ENCODE results near the gene ZNF211. TPM values are rescaled to one million over a fixed set of nuclear protein-coding genes. Genes with fewer than 3 reads are reported as not detected.

Gene ZNF211
- total RNA-seq, 1 experiment from 2014 or later, result 10.5 TPM

DNA sequence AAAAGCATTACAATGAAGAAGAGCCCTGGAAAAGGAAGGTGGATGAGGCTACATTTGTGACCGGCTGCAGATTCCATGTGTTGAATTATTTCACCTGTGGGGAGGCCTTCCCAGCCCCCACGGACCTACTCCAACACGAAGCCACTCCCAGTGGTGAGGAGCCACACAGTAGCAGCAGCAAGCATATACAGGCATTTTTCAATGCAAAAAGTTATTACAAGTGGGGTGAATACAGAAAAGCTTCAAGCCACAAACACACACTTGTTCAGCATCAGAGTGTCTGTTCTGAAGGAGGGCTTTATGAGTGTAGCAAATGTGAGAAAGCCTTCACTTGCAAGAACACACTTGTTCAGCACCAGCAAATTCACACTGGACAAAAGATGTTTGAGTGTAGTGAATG lies 53.8 kb downstream of the ZNF211 start:
- no peak for DNase-seq
- H3K36me3 Mint-ChIP-seq (ENCODE audit: insufficient read depth, unreplicated experiment), result peaks cover 93% of the 10 kb centered on the region
- Histone ChIP-seq H3K9me3 (peaks cover 40% of the 10 kb centered on the region), H3K36me3 (ENCODE audit: control insufficient read depth, insufficient read depth, low read length) (peaks cover 33% of the 10 kb centered on the region), H3K27me3 (replicated peaks; ENCODE audit: control insufficient read depth, insufficient read depth, low read length) (no peaks in the 10 kb centered on the region), H3K4me3 (ENCODE audit: low read depth, low read length) (no peak overlapping the region), H3K4me1 (peaks cover 6% of the 10 kb centered on the region; the same call in 1 of the 2 replicates)
- H3K4me1 Mint-ChIP-seq (ENCODE audit: low read depth, unreplicated experiment), result peaks cover 21% of the 10 kb centered on the region
- ChIA-PET CTCF (no interaction called here), POLR2A (no interaction called here)
- H3K4me3 Mint-ChIP-seq (ENCODE audit: unreplicated experiment), result no peak overlapping the region
- H3K27me3 Mint-ChIP-seq (ENCODE audit: insufficient read depth, unreplicated experiment), result no peaks in the 10 kb centered on the region
- intact Hi-C loops (cut with micrococcal nuclease; ENCODE audit: unreplicated experiment), result no loop called here
- H3K27ac Mint-ChIP-seq (ENCODE audit: unreplicated experiment), result no peak overlapping the region
- H3K9me3 Mint-ChIP-seq (ENCODE audit: unreplicated experiment), result peaks cover 43% of the 10 kb centered on the region
- TF ChIP-seq, protein P1, sequence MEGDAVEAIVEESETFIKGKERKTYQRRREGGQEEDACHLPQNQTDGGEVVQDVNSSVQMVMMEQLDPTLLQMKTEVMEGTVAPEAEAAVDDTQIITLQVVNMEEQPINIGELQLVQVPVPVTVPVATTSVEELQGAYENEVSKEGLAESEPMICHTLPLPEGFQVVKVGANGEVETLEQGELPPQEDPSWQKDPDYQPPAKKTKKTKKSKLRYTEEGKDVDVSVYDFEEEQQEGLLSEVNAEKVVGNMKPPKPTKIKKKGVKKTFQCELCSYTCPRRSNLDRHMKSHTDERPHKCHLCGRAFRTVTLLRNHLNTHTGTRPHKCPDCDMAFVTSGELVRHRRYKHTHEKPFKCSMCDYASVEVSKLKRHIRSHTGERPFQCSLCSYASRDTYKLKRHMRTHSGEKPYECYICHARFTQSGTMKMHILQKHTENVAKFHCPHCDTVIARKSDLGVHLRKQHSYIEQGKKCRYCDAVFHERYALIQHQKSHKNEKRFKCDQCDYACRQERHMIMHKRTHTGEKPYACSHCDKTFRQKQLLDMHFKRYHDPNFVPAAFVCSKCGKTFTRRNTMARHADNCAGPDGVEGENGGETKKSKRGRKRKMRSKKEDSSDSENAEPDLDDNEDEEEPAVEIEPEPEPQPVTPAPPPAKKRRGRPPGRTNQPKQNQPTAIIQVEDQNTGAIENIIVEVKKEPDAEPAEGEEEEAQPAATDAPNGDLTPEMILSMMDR (IDR thresholded peaks at IDR 0.05; ENCODE audit: insufficient read depth in 1 of 2, low read depth in 1 of 2, low read length in 1 of 2, severe bottlenecking in 1 of 2, unreplicated experiment in 1 of 2), result no peak
- BruUV-seq (replicated peaks), result no TSS peak

DNA sequence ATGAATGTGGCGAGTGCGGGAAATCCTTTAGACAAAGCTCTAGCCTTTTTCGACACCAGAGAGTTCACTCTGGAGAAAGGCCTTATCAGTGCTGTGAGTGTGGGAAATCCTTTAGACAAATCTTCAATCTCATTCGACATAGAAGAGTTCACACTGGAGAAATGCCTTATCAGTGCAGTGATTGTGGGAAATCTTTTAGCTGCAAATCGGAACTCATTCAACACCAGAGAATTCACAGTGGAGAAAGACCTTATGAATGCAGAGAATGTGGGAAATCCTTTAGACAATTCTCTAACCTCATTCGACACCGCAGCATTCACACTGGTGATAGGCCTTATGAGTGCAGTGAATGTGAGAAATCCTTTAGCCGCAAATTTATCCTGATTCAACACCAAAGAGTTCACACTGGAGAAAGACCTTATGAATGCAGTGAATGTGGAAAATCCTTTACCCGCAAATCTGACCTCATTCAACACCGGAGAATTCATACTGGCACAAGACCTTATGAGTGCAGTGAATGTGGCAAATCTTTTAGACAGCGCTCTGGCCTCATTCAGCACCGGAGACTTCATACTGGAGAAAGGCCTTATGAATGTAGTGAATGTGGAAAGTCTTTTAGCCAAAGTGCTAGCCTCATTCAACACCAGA lies 54.5 kb downstream of the ZNF211 start:
- H3K27ac Mint-ChIP-seq (ENCODE audit: unreplicated experiment), result no peak overlapping the region
- H3K9me3 Mint-ChIP-seq (ENCODE audit: unreplicated experiment), result peaks cover 40% of the 10 kb centered on the region
- peaks cover 17% of the 10 kb centered on the region for H3K4me1 Mint-ChIP-seq (ENCODE audit: low read depth, unreplicated experiment)
- peaks cover 88% of the 10 kb centered on the region for H3K36me3 Mint-ChIP-seq (ENCODE audit: insufficient read depth, unreplicated experiment)
- no peaks in the 10 kb centered on the region for H3K27me3 Mint-ChIP-seq (ENCODE audit: insufficient read depth, unreplicated experiment)
- CTCF ChIA-PET, result no interaction called here
- TF ChIP-seq, protein P1 (IDR thresholded peaks at IDR 0.05; ENCODE audit: insufficient read depth in 1 of 2, low read depth in 1 of 2, low read length in 1 of 2, severe bottlenecking in 1 of 2, unreplicated experiment in 1 of 2), result no peak
- H3K4me3 Mint-ChIP-seq (ENCODE audit: unreplicated experiment), result no peak overlapping the region
- peaks cover 33% of the 10 kb centered on the region for H3K36me3 ChIP-seq (ENCODE audit: control insufficient read depth, insufficient read depth, low read length)
- H3K4me3 ChIP-seq (ENCODE audit: low read depth, low read length), result no peak overlapping the region
- no TSS peak for BruUV-seq (replicated peaks)
- peaks cover 40% of the 10 kb centered on the region for H3K9me3 ChIP-seq
- intact Hi-C loops (cut with micrococcal nuclease; ENCODE audit: unreplicated experiment), result no loop called here
- POLR2A ChIA-PET, result no interaction called here
- H3K27me3 ChIP-seq (replicated peaks; ENCODE audit: control insufficient read depth, insufficient read depth, low read length), result no peaks in the 10 kb centered on the region
- H3K4me1 ChIP-seq, result peaks cover 6% of the 10 kb centered on the region; the same call in 1 of the 2 replicates
- no peak for DNase-seq

DNA sequence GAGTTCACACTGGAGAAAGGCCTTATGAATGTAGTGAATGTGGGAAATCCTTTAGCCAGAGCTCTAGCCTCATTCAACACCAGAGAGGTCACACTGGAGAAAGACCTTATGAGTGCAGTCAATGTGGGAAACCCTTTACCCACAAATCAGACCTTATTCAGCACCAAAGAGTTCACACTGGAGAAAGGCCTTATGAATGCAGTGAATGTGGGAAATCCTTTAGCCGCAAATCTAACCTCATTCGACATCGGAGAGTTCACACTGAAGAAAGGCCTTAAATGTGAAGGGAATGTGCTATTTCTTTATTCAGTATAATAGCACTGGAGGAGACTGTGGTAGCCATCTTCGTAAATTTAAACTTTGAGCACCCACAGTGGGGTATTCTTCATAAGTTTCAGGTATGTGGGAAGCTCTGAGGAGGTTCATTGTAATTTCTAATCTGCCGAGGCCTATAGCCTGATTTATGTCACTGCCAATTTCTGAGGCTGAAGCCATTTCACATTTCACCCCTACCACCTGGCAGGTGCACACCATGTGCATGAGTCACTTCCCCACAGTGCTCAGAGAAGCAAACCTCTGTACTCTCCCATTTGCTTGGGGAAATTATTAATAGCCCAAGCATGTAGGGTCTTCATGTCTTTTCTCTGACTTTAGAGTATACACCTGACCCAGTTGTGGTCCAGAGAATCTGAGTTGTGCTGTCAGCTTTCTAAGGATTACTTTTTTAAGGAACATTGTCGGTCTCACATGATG lies 55.2 kb downstream of the ZNF211 start:
- no peak for DNase-seq
- H3K27me3 Mint-ChIP-seq (ENCODE audit: insufficient read depth, unreplicated experiment), result no peaks in the 10 kb centered on the region
- CTCF ChIA-PET, result no interaction called here
- Histone ChIP-seq H3K4me1 (peaks cover under 1% of the 10 kb centered on the region; the same call in 1 of the 2 replicates), H3K36me3 (ENCODE audit: control insufficient read depth, insufficient read depth, low read length) (peaks cover 33% of the 10 kb centered on the region), H3K27me3 (replicated peaks; ENCODE audit: control insufficient read depth, insufficient read depth, low read length) (no peaks in the 10 kb centered on the region), H3K9me3 (peaks cover 34% of the 10 kb centered on the region), H3K4me3 (ENCODE audit: low read depth, low read length) (no peak overlapping the region)
- intact Hi-C loops (cut with micrococcal nuclease; ENCODE audit: unreplicated experiment), result no loop called here
- POLR2A ChIA-PET, result no interaction called here
- H3K4me3 Mint-ChIP-seq (ENCODE audit: unreplicated experiment), result no peak overlapping the region
- H3K4me1 Mint-ChIP-seq (ENCODE audit: low read depth, unreplicated experiment), result peaks cover 10% of the 10 kb centered on the region
- no peak overlapping the region for H3K27ac Mint-ChIP-seq (ENCODE audit: unreplicated experiment)
- BruUV-seq (replicated peaks), result no TSS peak
- H3K36me3 Mint-ChIP-seq (ENCODE audit: insufficient read depth, unreplicated experiment), result peaks cover 86% of the 10 kb centered on the region
- H3K9me3 Mint-ChIP-seq (ENCODE audit: unreplicated experiment), result peaks cover 33% of the 10 kb centered on the region
- TF ChIP-seq, protein P1 (IDR thresholded peaks at IDR 0.05; ENCODE audit: insufficient read depth in 1 of 2, low read depth in 1 of 2, low read length in 1 of 2, severe bottlenecking in 1 of 2, unreplicated experiment in 1 of 2), result no peak
